SK-N-SH (cell line): Measurements from ENCODE around the gene TNFRSF18. TPM values are rescaled to one million over a fixed set of nuclear protein-coding genes. Genes with fewer than 3 reads are reported as not detected.

Experiments used
- CTCF ChIA-PET: fragments of 300-600, 350-600 bp; formaldehyde crosslinking; extraction: SDS; loops from one replicate; lab custom pipeline; 2021; lab: Yijun Ruan, JAX
- POLR2A ChIA-PET: fragments of 350-600 bp; sonication (Branson Sonifier 250); formaldehyde crosslinking; extraction: SDS; loops from one replicate; lab custom pipeline; 2020; ENCODE audit warnings: antibody characterized with exemption, inconsistent platforms; lab: Yijun Ruan, JAX
- DNase-seq: peaks from one replicate; pipeline ENCODE4 v3.0.0; 2012
- H2AFZ ChIP-seq: fragments of 200-600 bp; sonication (generic); 2 replicates; pipeline ENCODE4 v1.8.1; 2016; ENCODE audit warnings: antibody characterized with exemption, mild to moderate bottlenecking, low read depth
- H3F3A ChIP-seq: fragments of 200-600 bp; sonication (generic); replicated peaks from 2 replicates; pipeline ENCODE3; 2016; ENCODE audit warnings: antibody characterized with exemption, mild to moderate bottlenecking; ENCODE audit not compliant: insufficient read depth
- H3K27ac ChIP-seq, 2 experiments: fragments of 200-500 bp in 1 of 2; fragments of 200-600 bp in 1 of 2; sonication (Bioruptor generic) in 1 of 2; sonication (generic), shearing (Covaris generic) in 1 of 2; 2 replicates each; pipeline versions ENCODE4 v1.5.1 to v1.6.1; 2014 to 2016; ENCODE audit warnings: low read depth in 2 of 2, inconsistent platforms in 1 of 2, low read length in 1 of 2, mild to moderate bottlenecking in 1 of 2, mixed read lengths in 1 of 2
- H3K27me3 ChIP-seq: fragments of 200-600 bp; sonication (generic), shearing (Covaris generic); 2 replicates; pipeline ENCODE4 v1.6.1; 2016; ENCODE audit warnings: mixed run types; ENCODE audit not compliant: insufficient read depth
- H3K36me3 ChIP-seq, 2 experiments: fragments of 200-500 bp in 1 of 2; fragments of 200-600 bp in 1 of 2; sonication (Bioruptor generic) in 1 of 2; sonication (generic) in 1 of 2; replicated peaks in 1 of 2; 2 replicates each; pipeline versions ENCODE3 to v1.5.1; 2014 to 2016; ENCODE audit warnings: low read length in 1 of 2, mild to moderate bottlenecking in 1 of 2; ENCODE audit not compliant: insufficient read depth in 2 of 2, control insufficient read depth in 1 of 2
- H3K4me1 ChIP-seq, 2 experiments: fragments of 200-500 bp in 1 of 2; fragments of 200-600 bp in 1 of 2; sonication (Bioruptor generic) in 1 of 2; sonication (generic), shearing (Covaris generic) in 1 of 2; 2 replicates each; pipeline versions ENCODE4 v1.5.1 to v1.6.1; 2014 to 2016; ENCODE audit warnings: low read depth in 1 of 2, low read length in 1 of 2, mixed run types in 1 of 2; ENCODE audit not compliant: insufficient read depth in 2 of 2, control insufficient read depth in 1 of 2
- H3K4me2 ChIP-seq: fragments of 200-600 bp; sonication (generic), shearing (Covaris generic); 2 replicates; pipeline ENCODE4 v1.6.1; 2017; ENCODE audit warnings: mixed run types
- H3K4me3 ChIP-seq, 2 experiments: fragments of 200-500 bp in 1 of 2; fragments of 200-600 bp in 1 of 2; sonication (Bioruptor generic) in 1 of 2; sonication (generic), shearing (Covaris generic) in 1 of 2; 2 replicates each; pipeline versions ENCODE4 v1.5.1 to v1.8.1; 2014 to 2016; ENCODE audit warnings: low read depth in 2 of 2, inconsistent platforms in 1 of 2, low read length in 1 of 2, mild to moderate bottlenecking in 1 of 2, mixed read lengths in 1 of 2, moderate library complexity in 1 of 2
- H3K79me2 ChIP-seq: fragments of 200-600 bp; sonication (generic); 2 replicates; pipeline ENCODE4 v1.8.1; 2017; ENCODE audit warnings: mild to moderate bottlenecking; ENCODE audit not compliant: insufficient read depth
- H3K9ac ChIP-seq: fragments of 200-600 bp; sonication (generic); 2 replicates; pipeline ENCODE4 v1.6.1; 2017; ENCODE audit warnings: mixed run types
- H3K9me2 ChIP-seq: fragments of 200-600 bp; sonication (generic); 2 replicates; pipeline ENCODE4 v1.6.1; 2017; ENCODE audit warnings: mixed run types
- H3K9me3 ChIP-seq: fragments of 200-600 bp; sonication (generic); 2 replicates; pipeline ENCODE4 v1.6.1; 2017; ENCODE audit warnings: mixed run types, mild to moderate bottlenecking, moderate library complexity
- H4K20me1 ChIP-seq: fragments of 200-600 bp; sonication (generic); 2 replicates; pipeline ENCODE4 v1.6.1; 2017; ENCODE audit warnings: mild to moderate bottlenecking, mixed run types; ENCODE audit not compliant: insufficient read depth
- ELF1 ChIP-seq: IDR thresholded peaks from 2 replicates; pipeline ENCODE4 v1.4.0; 2012
- EP300 ChIP-seq, 2 experiments: IDR thresholded peaks; 2 replicates each; pipeline versions ENCODE4 v1.4.0 to v1.6.1; 2012; ENCODE audit warnings: borderline replicate concordance in 1 of 2, low read depth in 1 of 2, low read length in 1 of 2
- EZH2phosphoT487 ChIP-seq: fragments of 200-600 bp; sonication (generic); IDR thresholded peaks from 2 replicates; pipeline ENCODE4 v1.6.1; 2017; ENCODE audit warnings: low read depth, mixed run types, mild to moderate bottlenecking, antibody characterized with exemption, moderate library complexity, borderline replicate concordance
- GABPA ChIP-seq: IDR thresholded peaks from 2 replicates; pipeline ENCODE4 v1.4.0; 2012; ENCODE audit warnings: low read depth, mild to moderate bottlenecking
- IRF3 ChIP-seq: fragments of 150-350 bp; IDR thresholded peaks from 2 replicates; pipeline ENCODE4 v1.6.1; 2016; ENCODE audit warnings: mild to moderate bottlenecking, low read depth, low read length
- JUND ChIP-seq: IDR thresholded peaks from 2 replicates; pipeline ENCODE4 v1.4.0; 2012
- NFIC ChIP-seq: IDR thresholded peaks from 2 replicates; pipeline ENCODE4 v1.4.0; 2012; ENCODE audit warnings: borderline replicate concordance
- NRF1 ChIP-seq: IDR thresholded peaks from 2 replicates; pipeline ENCODE4 v1.6.1; 2012; ENCODE audit warnings: low read depth, mild to moderate bottlenecking, low read length
- POLR2AphosphoS5 ChIP-seq: IDR thresholded peaks from 2 replicates; pipeline ENCODE4 v1.6.1; 2012; ENCODE audit warnings: low read depth, low read length
- TAF1 ChIP-seq: IDR thresholded peaks from 2 replicates; pipeline ENCODE4 v1.6.1; 2012; ENCODE audit warnings: low read depth, mild to moderate bottlenecking, low read length, moderate library complexity, borderline replicate concordance
- TCF12 ChIP-seq: IDR thresholded peaks from 2 replicates; pipeline ENCODE4 v1.4.0; 2012
- TEAD4 ChIP-seq: IDR thresholded peaks from 2 replicates; pipeline ENCODE4 v1.4.0; 2012; ENCODE audit warnings: mild to moderate bottlenecking, borderline replicate concordance; ENCODE audit not compliant: insufficient read depth
- USF1 ChIP-seq: IDR thresholded peaks from 2 replicates; pipeline ENCODE4 v1.4.0; 2012; ENCODE audit warnings: low read depth, borderline replicate concordance
- YY1 ChIP-seq: IDR thresholded peaks from 2 replicates; pipeline ENCODE4 v1.4.0; 2012; ENCODE audit warnings: low read depth, mild to moderate bottlenecking
- WGBS: methylation state at CpG from one replicate; pipeline ENCODE4 v1.1.6; 2017; ENCODE audit warnings: low lambda C conversion rate; 5-methylcytosine and 5-hydroxymethylcytosine counted together
- polyA plus RNA-seq, 3 experiments: library from polyadenylated mRNA; depleted of rRNA; stranded (reverse); fragments of >200 nt; gene quantifications; 2 replicates each; pipeline ENCODE4 v1.2.3, GENCODE V29; 2012
- TF ChIP-seq, protein P1 (sequence below): fragments of 200-600 bp; sonication (generic); IDR thresholded peaks from 2 replicates; pipeline ENCODE4 v1.6.1; 2017; ENCODE audit warnings: antibody characterized with exemption, mild to moderate bottlenecking, moderate library complexity
- TF ChIP-seq, protein P2 (sequence below): fragments of 150-350 bp; IDR thresholded peaks from 2 replicates; pipeline ENCODE4 v1.6.1; 2017; ENCODE audit warnings: antibody characterized with exemption, low read length, low read depth, borderline replicate concordance

The TNFRSF18 gene
- polyA plus RNA-seq, 1 of the 3 experiments (the other 2 are of a cell fraction), result 0.05 TPM

GRCh38 chr1:1225913-1226312, 19.5 kb upstream of the TNFRSF18 start (continued):
- no peak for TF ChIP-seq IRF3
- TF ChIP-seq JUND, result no peak
- no peak for TF ChIP-seq TAF1
- no peak for TF ChIP-seq EZH2phosphoT487

GRCh38 chr1:1225238-1225845, 18.9 kb upstream of the TNFRSF18 start:
- DNase-seq, result no peak
- no peaks in the 10 kb centered on the region for H3F3A ChIP-seq
- H3K4me1 ChIP-seq, result peaks cover 0 to 5% of the 10 kb centered on the region in 2 experiments; a peak in 1 of 4 replicates
- peaks cover 38% of the 10 kb centered on the region for H3K79me2 ChIP-seq
- ChIA-PET POLR2A (no interaction called here), CTCF (interaction anchor here (1.2 to 7.4 kb wide), 2 partner anchors 103 to 242 kb away, joined by 3 to 37 read pairs; no protein-coding TSS in a partner anchor)
- peaks cover 13% of the 10 kb centered on the region; the same call in 1 of the 2 replicates for H4K20me1 ChIP-seq
- peaks cover 0 to 44% of the 10 kb centered on the region in 2 experiments for H3K36me3 ChIP-seq
- 98% methylated on average over 16 of the region's 34 CpGs for WGBS
- no peak overlapping the region for H2AFZ ChIP-seq
- H3K9me3 ChIP-seq, result no peaks in the 10 kb centered on the region
- H3K27ac ChIP-seq, result no peak overlapping the region
- no peaks in the 10 kb centered on the region for H3K27me3 ChIP-seq
- no peak for TF ChIP-seq POLR2AphosphoS5
- TF ChIP-seq NFIC, result no peak
- TF ChIP-seq, protein P1, sequence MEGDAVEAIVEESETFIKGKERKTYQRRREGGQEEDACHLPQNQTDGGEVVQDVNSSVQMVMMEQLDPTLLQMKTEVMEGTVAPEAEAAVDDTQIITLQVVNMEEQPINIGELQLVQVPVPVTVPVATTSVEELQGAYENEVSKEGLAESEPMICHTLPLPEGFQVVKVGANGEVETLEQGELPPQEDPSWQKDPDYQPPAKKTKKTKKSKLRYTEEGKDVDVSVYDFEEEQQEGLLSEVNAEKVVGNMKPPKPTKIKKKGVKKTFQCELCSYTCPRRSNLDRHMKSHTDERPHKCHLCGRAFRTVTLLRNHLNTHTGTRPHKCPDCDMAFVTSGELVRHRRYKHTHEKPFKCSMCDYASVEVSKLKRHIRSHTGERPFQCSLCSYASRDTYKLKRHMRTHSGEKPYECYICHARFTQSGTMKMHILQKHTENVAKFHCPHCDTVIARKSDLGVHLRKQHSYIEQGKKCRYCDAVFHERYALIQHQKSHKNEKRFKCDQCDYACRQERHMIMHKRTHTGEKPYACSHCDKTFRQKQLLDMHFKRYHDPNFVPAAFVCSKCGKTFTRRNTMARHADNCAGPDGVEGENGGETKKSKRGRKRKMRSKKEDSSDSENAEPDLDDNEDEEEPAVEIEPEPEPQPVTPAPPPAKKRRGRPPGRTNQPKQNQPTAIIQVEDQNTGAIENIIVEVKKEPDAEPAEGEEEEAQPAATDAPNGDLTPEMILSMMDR, result no peak
- TF ChIP-seq TAF1, result no peak
- TF ChIP-seq TEAD4, result no peak
- no peak for TF ChIP-seq NRF1
- TF ChIP-seq USF1, result no peak
- TF ChIP-seq GABPA, result no peak
- TF ChIP-seq IRF3, result no peak
- TF ChIP-seq, protein P2, sequence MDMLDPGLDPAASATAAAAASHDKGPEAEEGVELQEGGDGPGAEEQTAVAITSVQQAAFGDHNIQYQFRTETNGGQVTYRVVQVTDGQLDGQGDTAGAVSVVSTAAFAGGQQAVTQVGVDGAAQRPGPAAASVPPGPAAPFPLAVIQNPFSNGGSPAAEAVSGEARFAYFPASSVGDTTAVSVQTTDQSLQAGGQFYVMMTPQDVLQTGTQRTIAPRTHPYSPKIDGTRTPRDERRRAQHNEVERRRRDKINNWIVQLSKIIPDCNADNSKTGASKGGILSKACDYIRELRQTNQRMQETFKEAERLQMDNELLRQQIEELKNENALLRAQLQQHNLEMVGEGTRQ, result no peak
- no peak for TF ChIP-seq TCF12
- TF ChIP-seq EP300 (IDR thresholded peaks at IDR 0.05; ENCODE audit: borderline replicate concordance in 1 of 2, low read depth in 1 of 2, low read length in 1 of 2), result no peak
- no peak for TF ChIP-seq YY1
- no peak for TF ChIP-seq ELF1
- no peaks in the 10 kb centered on the region for H3K9me2 ChIP-seq
- no peak overlapping the region for H3K4me3 ChIP-seq
- H3K4me2 ChIP-seq, result no peak overlapping the region
- H3K9ac ChIP-seq, result no peak overlapping the region
